ENCODE data around the gene SHISA5. TPM values are rescaled to one million over a fixed set of nuclear protein-coding genes. Genes with fewer than 3 reads are reported as not detected.
A peak's percentile ranks its signal among the peaks of the same experiment; 100 is the strongest.

Gene SHISA5
- total RNA-seq, 1 experiment from 2014 or later = 104 TPM

DNA sequence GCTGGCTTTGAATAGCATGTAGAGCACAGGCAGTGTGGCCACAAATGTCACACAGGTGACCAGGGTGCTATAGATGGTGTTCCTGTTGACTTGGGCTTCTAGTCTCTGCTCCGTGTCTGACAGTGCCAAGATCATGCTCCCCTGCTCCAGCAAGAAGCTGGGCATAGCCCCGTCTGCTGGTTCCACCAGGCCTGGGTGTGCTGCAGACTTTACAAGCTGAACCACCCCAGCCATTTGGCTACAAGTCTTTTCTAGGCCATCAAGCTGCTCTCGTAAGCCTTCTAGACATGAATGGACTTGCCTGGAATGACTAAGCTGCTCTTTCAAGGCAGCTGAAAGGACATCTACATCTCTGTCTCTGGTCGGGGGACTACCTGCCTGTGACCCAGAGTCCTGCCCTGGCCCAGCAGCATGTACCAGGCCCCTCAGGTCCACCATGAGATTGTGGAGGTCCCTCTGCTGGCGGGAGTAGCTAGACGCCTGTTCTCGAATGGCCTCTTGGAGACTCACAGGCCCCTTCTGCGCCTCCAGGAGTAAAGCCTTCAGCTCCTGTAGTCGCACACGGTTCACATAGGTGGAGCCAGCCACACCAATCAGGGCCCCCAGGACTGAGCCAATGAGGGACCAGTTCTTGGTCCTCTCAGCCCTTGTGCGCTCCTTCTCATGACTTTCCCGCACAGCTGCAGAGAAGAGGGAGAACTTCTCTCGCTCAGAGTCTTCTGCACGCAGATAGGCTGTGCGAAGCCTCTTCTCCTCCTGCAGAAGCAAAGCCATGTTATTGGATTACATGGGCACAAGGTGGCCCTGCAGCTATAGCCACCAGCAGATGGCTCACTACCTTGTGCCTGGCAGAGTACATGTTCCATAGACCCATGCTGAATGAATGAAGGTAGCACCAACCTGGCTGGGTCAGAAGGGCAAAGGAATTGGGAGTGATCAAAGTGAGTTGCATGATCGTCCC is 71.3 kb downstream of the SHISA5 start:
- Histone ChIP-seq H3K36me3 (ENCODE audit: control insufficient read depth in 1 of 2, insufficient read depth in 2 of 2, low read length in 2 of 2) (peaks cover 0 to 17% of the 10 kb centered on the region in 2 experiments; a peak in 1 of 4 replicates), H3K79me2 (ENCODE audit: insufficient read depth, low read length) (peaks cover 14% of the 10 kb centered on the region; the same call in 1 of the 2 replicates), H3K27ac (ENCODE audit: low read depth, low read length) (peak overlapping the region; percentile 62), H3K27me3 (ENCODE audit: insufficient read depth, low read length) (no peaks in the 10 kb centered on the region), H3K9ac (ENCODE audit: low read length) (peak overlapping the region; percentile 55), H3K9me2 (ENCODE audit: insufficient read depth) (no peaks in the 10 kb centered on the region), H3K4me2 (ENCODE audit: low read length) (peak overlapping the region; percentile 79), H3K9me3 (ENCODE audit: control insufficient read depth in 1 of 2, insufficient read depth in 1 of 2, low read depth in 1 of 2, low read length in 2 of 2) (no peaks in the 10 kb centered on the region), H3K4me1 (ENCODE audit: control insufficient read depth in 1 of 2, insufficient read depth in 2 of 2, low read length in 2 of 2) (peaks cover 55 to 77% of the 10 kb centered on the region in 2 experiments), H4K20me1 (ENCODE audit: insufficient read depth) (no peaks in the 10 kb centered on the region), H3K4me3 (replicated peaks in 1 of 2; ENCODE audit: low read depth in 1 of 2, low read length in 2 of 2) (peak overlapping the region in 1 of 2 experiments; percentile 46; a peak in 1 of 4 replicates), H2AFZ (ENCODE audit: low read depth, low read length, poor library complexity, severe bottlenecking) (no peak overlapping the region)
- ATAC-seq (peak; percentile 47), DNase-seq (ENCODE audit: low read depth, low spot score) (peak; percentile 24)
- TF ChIP-seq, protein P1, sequence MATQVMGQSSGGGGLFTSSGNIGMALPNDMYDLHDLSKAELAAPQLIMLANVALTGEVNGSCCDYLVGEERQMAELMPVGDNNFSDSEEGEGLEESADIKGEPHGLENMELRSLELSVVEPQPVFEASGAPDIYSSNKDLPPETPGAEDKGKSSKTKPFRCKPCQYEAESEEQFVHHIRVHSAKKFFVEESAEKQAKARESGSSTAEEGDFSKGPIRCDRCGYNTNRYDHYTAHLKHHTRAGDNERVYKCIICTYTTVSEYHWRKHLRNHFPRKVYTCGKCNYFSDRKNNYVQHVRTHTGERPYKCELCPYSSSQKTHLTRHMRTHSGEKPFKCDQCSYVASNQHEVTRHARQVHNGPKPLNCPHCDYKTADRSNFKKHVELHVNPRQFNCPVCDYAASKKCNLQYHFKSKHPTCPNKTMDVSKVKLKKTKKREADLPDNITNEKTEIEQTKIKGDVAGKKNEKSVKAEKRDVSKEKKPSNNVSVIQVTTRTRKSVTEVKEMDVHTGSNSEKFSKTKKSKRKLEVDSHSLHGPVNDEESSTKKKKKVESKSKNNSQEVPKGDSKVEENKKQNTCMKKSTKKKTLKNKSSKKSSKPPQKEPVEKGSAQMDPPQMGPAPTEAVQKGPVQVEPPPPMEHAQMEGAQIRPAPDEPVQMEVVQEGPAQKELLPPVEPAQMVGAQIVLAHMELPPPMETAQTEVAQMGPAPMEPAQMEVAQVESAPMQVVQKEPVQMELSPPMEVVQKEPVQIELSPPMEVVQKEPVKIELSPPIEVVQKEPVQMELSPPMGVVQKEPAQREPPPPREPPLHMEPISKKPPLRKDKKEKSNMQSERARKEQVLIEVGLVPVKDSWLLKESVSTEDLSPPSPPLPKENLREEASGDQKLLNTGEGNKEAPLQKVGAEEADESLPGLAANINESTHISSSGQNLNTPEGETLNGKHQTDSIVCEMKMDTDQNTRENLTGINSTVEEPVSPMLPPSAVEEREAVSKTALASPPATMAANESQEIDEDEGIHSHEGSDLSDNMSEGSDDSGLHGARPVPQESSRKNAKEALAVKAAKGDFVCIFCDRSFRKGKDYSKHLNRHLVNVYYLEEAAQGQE (IDR thresholded peaks at IDR 0.05; ENCODE audit: low read depth) = no peak
- TF ChIP-seq, protein P2, sequence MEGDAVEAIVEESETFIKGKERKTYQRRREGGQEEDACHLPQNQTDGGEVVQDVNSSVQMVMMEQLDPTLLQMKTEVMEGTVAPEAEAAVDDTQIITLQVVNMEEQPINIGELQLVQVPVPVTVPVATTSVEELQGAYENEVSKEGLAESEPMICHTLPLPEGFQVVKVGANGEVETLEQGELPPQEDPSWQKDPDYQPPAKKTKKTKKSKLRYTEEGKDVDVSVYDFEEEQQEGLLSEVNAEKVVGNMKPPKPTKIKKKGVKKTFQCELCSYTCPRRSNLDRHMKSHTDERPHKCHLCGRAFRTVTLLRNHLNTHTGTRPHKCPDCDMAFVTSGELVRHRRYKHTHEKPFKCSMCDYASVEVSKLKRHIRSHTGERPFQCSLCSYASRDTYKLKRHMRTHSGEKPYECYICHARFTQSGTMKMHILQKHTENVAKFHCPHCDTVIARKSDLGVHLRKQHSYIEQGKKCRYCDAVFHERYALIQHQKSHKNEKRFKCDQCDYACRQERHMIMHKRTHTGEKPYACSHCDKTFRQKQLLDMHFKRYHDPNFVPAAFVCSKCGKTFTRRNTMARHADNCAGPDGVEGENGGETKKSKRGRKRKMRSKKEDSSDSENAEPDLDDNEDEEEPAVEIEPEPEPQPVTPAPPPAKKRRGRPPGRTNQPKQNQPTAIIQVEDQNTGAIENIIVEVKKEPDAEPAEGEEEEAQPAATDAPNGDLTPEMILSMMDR (IDR thresholded peaks at IDR 0.05 in 2 of 3, conservative IDR thresholded peaks at IDR 0.05 in 1 of 3; ENCODE audit: borderline replicate concordance in 1 of 3, insufficient read depth in 1 of 3, low read depth in 2 of 3, low read length in 2 of 3) = peak in 2 of 3 experiments; percentile 54 to 58; a peak in 4 of 6 replicates
- CTCF ChIA-PET = interaction anchor here (0.7 to 6.4 kb wide), 6 partner anchors 9 to 238 kb away, joined by 3 to 386 read pairs (median 4); no protein-coding TSS in a partner anchor
- intact Hi-C loops (cut with micrococcal nuclease) = loop anchor here (1.0 kb wide), 1 partner anchor 238 kb away; no protein-coding TSS in a partner anchor
- RAD21 ChIA-PET (ENCODE audit: low non-redundant PET in 1 of 2, low total read pairs in 2 of 2, uncharacterized antibody in 2 of 2, unreplicated experiment in 2 of 2) = interaction anchor here (0.7 to 3.0 kb wide), 3 partner anchors 31 to 68 kb away, joined by 3 to 23 read pairs (median 13); no protein-coding TSS in a partner anchor
- POLR2A ChIA-PET = interaction anchor here (0.6 to 1.2 kb wide), 2 partner anchors 14 to 32 kb away, joined by 4 read pairs; partner anchors contain the start of gene ATRIP
- BruUV-seq (replicated peaks) = no TSS peak
